ENCODE measurements around the gene ADORA3. TPM values are rescaled to one million over a fixed set of nuclear protein-coding genes. Genes with fewer than 3 reads are reported as not detected.
"Not testable (repeated sequence)": the region's sequence is repeated elsewhere in the genome, so short reads cannot be mapped to it uniquely, and the experiment has no call there.

Gene ADORA3
- total RNA-seq, 2 experiments from 2014 or later = not detected

DNA sequence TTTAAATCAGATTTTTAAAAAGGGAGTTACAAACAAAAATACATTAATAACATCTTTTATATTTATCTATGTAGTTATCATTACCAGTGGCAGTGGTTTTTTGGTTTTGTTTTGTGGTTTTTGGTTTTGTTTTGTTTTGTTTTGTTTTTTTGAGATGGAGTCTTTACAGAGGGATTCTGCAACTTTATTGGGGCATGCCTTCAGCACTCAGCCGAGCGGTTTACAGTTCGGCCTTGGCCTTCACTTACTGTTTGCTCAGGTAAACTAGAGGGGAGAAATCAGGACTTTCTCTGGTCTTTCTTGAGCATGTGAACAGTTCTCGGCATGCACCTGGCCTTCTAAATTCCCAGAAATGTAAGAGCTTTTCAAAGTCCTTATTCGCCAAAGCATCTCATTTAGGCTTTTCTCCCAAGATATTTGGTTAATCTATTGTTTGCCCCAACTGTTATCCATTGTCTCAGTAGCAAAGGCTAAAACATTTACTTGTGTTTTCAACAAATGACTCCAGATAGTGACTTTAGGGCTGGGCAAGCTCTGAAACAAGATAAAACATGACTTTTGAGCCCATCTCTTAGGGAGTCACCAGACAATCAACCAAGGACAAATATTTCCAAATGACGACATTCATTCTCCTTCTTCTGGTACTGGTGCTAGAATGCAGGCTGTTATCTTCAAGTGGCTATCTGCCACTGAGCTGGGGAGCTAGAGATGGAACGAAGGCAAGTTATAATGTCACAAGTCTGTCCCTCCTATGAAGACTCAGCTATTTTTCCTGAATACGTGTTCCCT lies 48.4 kb upstream of the ADORA3 start:
- CTCF ChIA-PET = interaction anchor here (0.9 to 2.2 kb wide), 4 partner anchors 11 to 44 kb away, joined by 4 read pairs; no protein-coding TSS in a partner anchor
- Histone ChIP-seq H3K27me3 (ENCODE audit: control insufficient read depth in 1 of 2, insufficient read depth in 2 of 2, low read length in 2 of 2) (no peaks in the 10 kb centered on the region), H3K36me3 (ENCODE audit: insufficient read depth, low read length) (no peaks in the 10 kb centered on the region), H3K4me1 (ENCODE audit: insufficient read depth, low read length) (no peaks in the 10 kb centered on the region), H3K4me3 (ENCODE audit: low read length) (no peak overlapping the region), H3K27ac (ENCODE audit: low read depth in 1 of 2, low read length in 2 of 2) (no peak overlapping the region), H3K9me3 (ENCODE audit: control insufficient read depth in 1 of 2, insufficient read depth in 1 of 2, low read length in 2 of 2) (no peaks in the 10 kb centered on the region)
- TF ChIP-seq, protein P1, sequence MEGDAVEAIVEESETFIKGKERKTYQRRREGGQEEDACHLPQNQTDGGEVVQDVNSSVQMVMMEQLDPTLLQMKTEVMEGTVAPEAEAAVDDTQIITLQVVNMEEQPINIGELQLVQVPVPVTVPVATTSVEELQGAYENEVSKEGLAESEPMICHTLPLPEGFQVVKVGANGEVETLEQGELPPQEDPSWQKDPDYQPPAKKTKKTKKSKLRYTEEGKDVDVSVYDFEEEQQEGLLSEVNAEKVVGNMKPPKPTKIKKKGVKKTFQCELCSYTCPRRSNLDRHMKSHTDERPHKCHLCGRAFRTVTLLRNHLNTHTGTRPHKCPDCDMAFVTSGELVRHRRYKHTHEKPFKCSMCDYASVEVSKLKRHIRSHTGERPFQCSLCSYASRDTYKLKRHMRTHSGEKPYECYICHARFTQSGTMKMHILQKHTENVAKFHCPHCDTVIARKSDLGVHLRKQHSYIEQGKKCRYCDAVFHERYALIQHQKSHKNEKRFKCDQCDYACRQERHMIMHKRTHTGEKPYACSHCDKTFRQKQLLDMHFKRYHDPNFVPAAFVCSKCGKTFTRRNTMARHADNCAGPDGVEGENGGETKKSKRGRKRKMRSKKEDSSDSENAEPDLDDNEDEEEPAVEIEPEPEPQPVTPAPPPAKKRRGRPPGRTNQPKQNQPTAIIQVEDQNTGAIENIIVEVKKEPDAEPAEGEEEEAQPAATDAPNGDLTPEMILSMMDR (IDR thresholded peaks at IDR 0.05) = no peak
- Mint-ChIP-seq H3K27ac (no peak overlapping the region), H3K4me3 (no peak overlapping the region), H3K4me1 (ENCODE audit: low read depth) (peaks cover 4% of the 10 kb centered on the region), H3K9me3 (no peaks in the 10 kb centered on the region), H3K27me3 (no peaks in the 10 kb centered on the region), H3K36me3 (ENCODE audit: low read depth) (no peaks in the 10 kb centered on the region)
- no peak for ATAC-seq (ENCODE audit: poor library complexity)
- intact Hi-C loops (cut with DNase I, micrococcal nuclease) = no loop called here
- POLR2A ChIA-PET = interaction anchor here (0.6 to 1.2 kb wide), 2 partner anchors 41 to 114 kb away, joined by 3 to 5 read pairs; no protein-coding TSS in a partner anchor
- DNase-seq = no peak

DNA sequence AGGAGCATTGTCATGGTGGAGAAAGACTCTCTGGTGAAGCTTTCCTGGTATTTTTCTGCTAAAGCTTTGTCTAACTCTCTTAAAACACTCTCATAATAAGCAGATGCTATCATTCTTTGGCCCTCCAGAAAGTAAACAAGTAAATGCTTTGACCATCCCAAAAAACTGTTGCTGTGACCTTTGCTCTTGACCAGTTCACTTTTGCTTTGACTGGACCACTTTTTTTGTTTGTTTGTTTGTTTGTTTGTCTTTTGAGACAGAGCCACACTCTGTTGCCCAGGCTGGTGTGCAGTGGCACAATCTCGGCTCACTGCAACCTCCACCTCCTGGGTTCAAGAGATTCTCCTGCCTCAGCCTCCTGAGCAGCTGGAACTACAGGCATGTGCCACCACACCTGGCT lies 44.4 kb upstream of the ADORA3 start:
- intact Hi-C loops (cut with DNase I, micrococcal nuclease); H3K27ac Mint-ChIP-seq; POLR2A ChIA-PET; H3K4me3 ChIP-seq (ENCODE audit: low read length); H3K36me3 ChIP-seq (ENCODE audit: insufficient read depth, low read length); H3K36me3 Mint-ChIP-seq (ENCODE audit: low read depth); H3K27me3 ChIP-seq (ENCODE audit: control insufficient read depth in 1 of 2, insufficient read depth in 2 of 2, low read length in 2 of 2); H3K4me1 ChIP-seq (ENCODE audit: insufficient read depth, low read length); H3K4me1 Mint-ChIP-seq (ENCODE audit: low read depth); H3K4me3 Mint-ChIP-seq; H3K27me3 Mint-ChIP-seq; CTCF ChIA-PET; H3K9me3 Mint-ChIP-seq; ATAC-seq (ENCODE audit: poor library complexity); H3K27ac ChIP-seq (ENCODE audit: low read depth in 1 of 2, low read length in 2 of 2); H3K9me3 ChIP-seq (ENCODE audit: control insufficient read depth in 1 of 2, insufficient read depth in 1 of 2, low read length in 2 of 2); DNase-seq: not testable (repeated sequence)

DNA sequence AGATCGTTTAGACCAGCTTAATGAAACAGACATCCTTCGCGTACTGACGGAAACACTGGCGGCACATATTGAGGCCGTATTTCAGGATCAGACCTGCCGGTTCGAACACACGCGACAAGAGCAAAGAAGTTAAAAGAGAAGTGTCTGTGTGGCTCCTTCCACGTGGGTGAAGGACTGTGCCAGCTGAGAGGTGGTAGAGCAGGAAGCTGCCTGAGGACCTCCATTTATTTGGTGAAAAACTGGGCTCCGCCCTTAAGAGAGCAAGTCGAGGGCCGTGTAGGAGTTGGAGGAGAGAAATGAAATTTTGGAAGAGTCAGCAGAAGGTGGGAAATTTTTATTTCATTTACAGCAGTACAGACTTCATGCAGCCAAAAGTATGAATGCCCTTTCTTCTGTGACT lies 38.8 kb upstream of the ADORA3 start:
- H3K9me3 ChIP-seq (ENCODE audit: control insufficient read depth in 1 of 2, insufficient read depth in 1 of 2, low read length in 2 of 2) = no peaks in the 10 kb centered on the region
- intact Hi-C loops (cut with DNase I, micrococcal nuclease) = no loop called here

More for the DNA sequence above, 38.8 kb upstream of the ADORA3 start:
- DNase-seq (no peak), ATAC-seq (ENCODE audit: poor library complexity) (no peak)
- H3K27ac ChIP-seq (ENCODE audit: low read depth in 1 of 2, low read length in 2 of 2) = no peak overlapping the region
- no peak overlapping the region for H3K27ac Mint-ChIP-seq
- TF ChIP-seq, protein P1 (IDR thresholded peaks at IDR 0.05) = no peak
- no peaks in the 10 kb centered on the region for H3K4me1 ChIP-seq (ENCODE audit: insufficient read depth, low read length)
- POLR2A ChIA-PET = no interaction called here
- no peak overlapping the region for H3K4me3 Mint-ChIP-seq
- no peaks in the 10 kb centered on the region for H3K36me3 ChIP-seq (ENCODE audit: insufficient read depth, low read length)
- H3K27me3 Mint-ChIP-seq = no peaks in the 10 kb centered on the region
- CTCF ChIA-PET = no interaction called here
- H3K27me3 ChIP-seq (ENCODE audit: control insufficient read depth in 1 of 2, insufficient read depth in 2 of 2, low read length in 2 of 2) = no peaks in the 10 kb centered on the region
- no peaks in the 10 kb centered on the region for H3K4me1 Mint-ChIP-seq (ENCODE audit: low read depth)
- no peaks in the 10 kb centered on the region for H3K36me3 Mint-ChIP-seq (ENCODE audit: low read depth)
- H3K9me3 Mint-ChIP-seq = no peaks in the 10 kb centered on the region
- H3K4me3 ChIP-seq (ENCODE audit: low read length) = no peak overlapping the region
